A549 (cell line): ENCODE data around the gene HELT. TPM values are rescaled to one million over a fixed set of nuclear protein-coding genes. Genes with fewer than 3 reads are reported as not detected.
A peak's percentile ranks its signal among the peaks of the same experiment; 100 is the strongest.

Experiments used
- ATAC-seq, 2 experiments: fragments of 200-7000 bp in 1 of 2; fragments of >200 bp in 1 of 2; cut with Nextera tagmentation in 1 of 2; cut with Tn5 transposase in 1 of 2; 3 replicates each; pipeline versions ENCODE4 v1.8.0 to v1.9.1; 2018 to 2020; ENCODE audit warnings: mild to moderate bottlenecking in 1 of 2, moderate library complexity in 1 of 2
- CTCF ChIA-PET: fragments of 300-600 bp; sonication (Branson Sonifier 250); formaldehyde crosslinking; extraction: SDS; loops from one replicate; lab custom pipeline; 2021; ENCODE audit warnings: antibody characterized with exemption, inconsistent platforms; lab: Yijun Ruan, JAX
- POLR2A ChIA-PET: fragments of 350-600 bp; formaldehyde crosslinking; extraction: SDS; loops from one replicate; lab custom pipeline; 2021; ENCODE audit warnings: antibody characterized with exemption, inconsistent platforms; lab: Yijun Ruan, JAX
- DNase-seq, 2 experiments: peaks; one replicate each; pipeline versions ENCODE4 v3.0.0 to v3.0.0-alpha.2; 2011 to 2016; ENCODE audit warnings: low read depth in 1 of 2, low spot score in 1 of 2
- FAIRE-seq: peaks from 2 replicates; lab custom pipeline; 2011; peaks lifted over from hg19 to GRCh38; lab: Jason Lieb, UNC
- H3K27ac ChIP-seq, 2 experiments: fragments of >200 bp; sonication (Bioruptor Twin); formaldehyde crosslinking; 3 replicates each; pipeline ENCODE4 v1.5.1; 2016 to 2017
- H3K4me1 ChIP-seq: fragments of >200 bp; sonication (Bioruptor Twin); formaldehyde crosslinking; 3 replicates; pipeline ENCODE4 v1.6.1; 2016
- H3K4me2 ChIP-seq: fragments of >200 bp; sonication (Bioruptor Twin); formaldehyde crosslinking; 3 replicates; pipeline ENCODE4 v1.6.1; 2016
- H3K4me3 ChIP-seq: fragments of >200 bp; sonication (Bioruptor Twin); formaldehyde crosslinking; 3 replicates; pipeline ENCODE4 v1.5.1; 2016
- H3K9me3 ChIP-seq: fragments of >200 bp; sonication (Bioruptor Twin); formaldehyde crosslinking; 3 replicates; pipeline ENCODE4 v1.6.1; 2016
- CHD2 ChIP-seq: fragments of 150-350 bp; IDR thresholded peaks from 2 replicates; pipeline ENCODE4 v1.6.1; 2014; ENCODE audit warnings: low read length; ENCODE audit not compliant: partially characterized antibody
- ELK1 ChIP-seq: fragments of 150-350 bp; IDR thresholded peaks from 2 replicates; pipeline ENCODE4 v1.6.1; 2014; ENCODE audit warnings: low read depth, mild to moderate bottlenecking, low read length
- EP300 ChIP-seq, 2 experiments: fragments of >200 bp; sonication (Bioruptor Twin); formaldehyde crosslinking; IDR thresholded peaks; 2 replicates in 1 of 2; 3 replicates in 1 of 2; pipeline ENCODE4 v1.6.1; 2016 to 2017
- ESRRA ChIP-seq: fragments of 150-350 bp; IDR thresholded peaks from 2 replicates; pipeline ENCODE4 v1.6.1; 2014; ENCODE audit warnings: mild to moderate bottlenecking, low read length, borderline replicate concordance
- FOSL2 ChIP-seq, 2 experiments: fragments of 450-650 bp in 1 of 2; fragments of >200 bp in 1 of 2; sonication (Bioruptor Twin) in 1 of 2; formaldehyde crosslinking; IDR thresholded peaks; 2 replicates each; pipeline versions ENCODE4 v1.5.0 to v1.6.1; 2016 to 2020; ENCODE audit warnings: mild to moderate bottlenecking in 1 of 2, moderate library complexity in 1 of 2
- GATA3 ChIP-seq: IDR thresholded peaks from 2 replicates; pipeline ENCODE4 v1.6.1; 2012; ENCODE audit warnings: borderline replicate concordance
- HOXB13 ChIP-seq: fragments of 250-450 bp; sonication (Bioruptor Pico); IDR thresholded peaks from 2 replicates; pipeline ENCODE4 v1.5.0; 2020; ENCODE audit warnings: low read depth, mild to moderate bottlenecking, moderate library complexity
- MAFK ChIP-seq: fragments of 450-650 bp; IDR thresholded peaks from 2 replicates; pipeline ENCODE4 v1.6.1; 2014; ENCODE audit not compliant: partially characterized antibody
- MAX ChIP-seq: IDR thresholded peaks from 2 replicates; pipeline ENCODE4 v1.6.1; 2012
- NPAS2 ChIP-seq: fragments of 250-450 bp; sonication (Bioruptor Pico); IDR thresholded peaks from 2 replicates; pipeline ENCODE4 v1.8.0; 2022; ENCODE audit warnings: mild to moderate bottlenecking, moderate library complexity, borderline replicate concordance
- PHF8 ChIP-seq: fragments of 200-600 bp; sonication (generic); IDR thresholded peaks from 2 replicates; pipeline ENCODE4 v1.6.1; 2016; ENCODE audit warnings: low read depth, mild to moderate bottlenecking, antibody characterized with exemption, moderate library complexity, borderline replicate concordance
- POLR2AphosphoS2 ChIP-seq: conservative IDR thresholded peaks from 2 replicates; pipeline ENCODE4 v1.6.1; 2012; ENCODE audit warnings: low read length, improper control_type of control experiment, inconsistent platforms
- RARB ChIP-seq: fragments of 250-450 bp; sonication (Bioruptor Pico); IDR thresholded peaks from 2 replicates; pipeline ENCODE4 v1.8.0; 2021; ENCODE audit warnings: mild to moderate bottlenecking, moderate library complexity
- REST ChIP-seq: fragments of 200-600 bp; sonication (generic); IDR thresholded peaks from 2 replicates; pipeline ENCODE4 v1.6.1; 2016; ENCODE audit warnings: antibody characterized with exemption, mild to moderate bottlenecking, moderate library complexity
- RFX5 ChIP-seq: fragments of 450-650 bp; IDR thresholded peaks from 2 replicates; pipeline ENCODE4 v1.7.1; 2014; ENCODE audit warnings: antibody characterized with exemption, mild to moderate bottlenecking, moderate library complexity
- SREBF2 ChIP-seq: fragments of 450-650 bp; IDR thresholded peaks from 2 replicates; pipeline ENCODE4 v1.6.1; 2014; ENCODE audit warnings: mild to moderate bottlenecking, moderate library complexity
- TFCP2L1 ChIP-seq: fragments of 250-450 bp; sonication (Bioruptor Pico); IDR thresholded peaks from 2 replicates; pipeline ENCODE4 v1.5.0; 2021; ENCODE audit warnings: mild to moderate bottlenecking
- ZNF302 ChIP-seq: fragments of 250-450 bp; sonication (Bioruptor Pico); IDR thresholded peaks from 2 replicates; pipeline ENCODE4 v1.9.0; 2021; ENCODE audit warnings: inconsistent platforms, mild to moderate bottlenecking, moderate library complexity
- WGBS: methylation state at CpG from one replicate; pipeline ENCODE4 v1.1.6; 2017; ENCODE audit errors: missing lambda C conversion rate; 5-methylcytosine and 5-hydroxymethylcytosine counted together
- polyA minus RNA-seq: library from RNA; depleted of rRNA, polyadenylated mRNA; stranded (reverse); fragments of >200 nt; gene quantifications from 2 replicates; pipeline ENCODE4 v1.2.3, GENCODE V29; 2011; rRNA and poly(A)+ RNA removed
- polyA plus RNA-seq, 4 experiments: library from polyadenylated mRNA; depleted of rRNA in 3 of 4; stranded (reverse); fragments of >200 nt; fragmentation: RNase III in 1 of 4; extraction: RNeasy Plus Mini Kit Qiagen cat#74134 plus additional on column Dnase treatment in 1 of 4; gene quantifications; 2 replicates in 3 of 4; 3 replicates in 1 of 4; pipeline ENCODE4 v1.2.3, GENCODE V29; 2011 to 2017
- TF ChIP-seq, protein P1 (sequence below): fragments of >200 bp; sonication (Bioruptor Twin); formaldehyde crosslinking; IDR thresholded peaks from 2 replicates; pipeline ENCODE4 v1.6.1; 2016
- TF ChIP-seq, protein P2 (sequence below): IDR thresholded peaks from 2 replicates; pipeline ENCODE4 v1.6.1; 2012; ENCODE audit warnings: low read depth, borderline replicate concordance
- TF ChIP-seq, protein P3 (sequence below): IDR thresholded peaks from 2 replicates; pipeline ENCODE4 v1.6.1; 2012
- TF ChIP-seq, protein P4 (sequence below): fragments of 250-450 bp; sonication (Bioruptor Pico); IDR thresholded peaks from 2 replicates; pipeline ENCODE4 v1.5.0; 2020; ENCODE audit warnings: low read depth, mild to moderate bottlenecking, moderate library complexity

HELT gene, protein sequence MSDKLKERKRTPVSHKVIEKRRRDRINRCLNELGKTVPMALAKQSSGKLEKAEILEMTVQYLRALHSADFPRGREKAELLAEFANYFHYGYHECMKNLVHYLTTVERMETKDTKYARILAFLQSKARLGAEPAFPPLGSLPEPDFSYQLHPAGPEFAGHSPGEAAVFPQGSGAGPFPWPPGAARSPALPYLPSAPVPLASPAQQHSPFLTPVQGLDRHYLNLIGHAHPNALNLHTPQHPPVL
- polyA plus RNA-seq (2011; rRNA removed) (not detected in 2 replicates), polyA plus RNA-seq (2017; fragmentation: RNase III; extraction: RNeasy Plus Mini Kit Qiagen cat#74134 plus additional on column Dnase treatment) (not detected in 3 replicates), polyA minus RNA-seq (not detected in 2 replicates)
- polyA plus RNA-seq (2012; cell fraction: cytosol; rRNA removed): not detected in 2 replicates
- polyA plus RNA-seq (2012; cell fraction: nucleus; rRNA removed): not detected in 2 replicates

GRCh38 chr4:185017964-185018772, at the start of gene HELT:
Gene HELT (plus strand): TSS chr4:185018490. CDS start chr4:185018929, 439 bp downstream.
- 1% methylated on average over 49 of the region's 58 CpGs for WGBS
- Histone ChIP-seq H3K27ac (no peak within 1 kb of the TSS), H3K4me3 (0 out of 3 replicates have a peak within 1 kb of the TSS, but pooled peaks have one; percentile 17), H3K9me3 (no peaks in the 10 kb centered on the region), H3K4me2 (peak within 1 kb of the TSS; percentile 61), H3K4me1 (no peaks in the 10 kb centered on the region)
- no peak for DNase-seq
- FAIRE-seq: no peak
- ChIA-PET CTCF (interaction anchor here (0.9 kb wide), 1 partner anchor 13 kb away, joined by 4 read pairs; no protein-coding TSS in a partner anchor), POLR2A (interaction anchor here (0.6 kb wide), 1 partner anchor 18 kb away, joined by 3 read pairs; no protein-coding TSS in a partner anchor)
- ATAC-seq: no peak
- TF ChIP-seq RARB (no peak), NPAS2 (CRISPR knock-in tag) (no peak), MAX (no peak), FOSL2 (IDR thresholded peaks at IDR 0.05) (no peak), FOSL2 (CRISPR knock-in tag; IDR thresholded peaks at IDR 0.05) (no peak), EP300 (IDR thresholded peaks at IDR 0.05) (no peak), TFCP2L1 (CRISPR knock-in tag) (no peak), ESRRA (no peak)

GRCh38 chr4:184968784-184969201, 49.5 kb upstream of the HELT start:
- no peak for FAIRE-seq
- ChIA-PET POLR2A (no interaction called here), CTCF (no interaction called here)

DNA sequence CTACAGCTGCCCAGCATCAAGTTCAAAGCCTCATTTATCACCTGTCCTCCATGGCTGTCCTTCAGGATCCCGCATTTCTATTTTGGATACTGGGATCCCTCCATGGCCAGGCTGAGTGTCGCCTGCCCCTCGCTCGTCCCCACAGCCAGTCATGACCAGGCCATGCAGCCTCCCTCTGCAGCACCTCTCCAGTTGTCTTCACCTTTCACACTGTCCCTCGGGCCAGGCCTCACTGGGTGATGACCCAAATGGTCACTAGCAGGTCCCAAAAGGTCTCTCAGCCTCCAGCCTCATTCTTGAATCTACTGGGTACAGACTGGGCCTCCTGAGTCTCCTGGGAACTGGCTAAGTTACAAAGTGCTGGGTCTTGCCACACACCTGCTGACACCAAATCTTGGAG, 48.7 kb upstream of the HELT start:
- 65% methylated on average over 5 of the region's 5 CpGs for WGBS
- POLR2A ChIA-PET: no interaction called here
- TF ChIP-seq, protein P1, sequence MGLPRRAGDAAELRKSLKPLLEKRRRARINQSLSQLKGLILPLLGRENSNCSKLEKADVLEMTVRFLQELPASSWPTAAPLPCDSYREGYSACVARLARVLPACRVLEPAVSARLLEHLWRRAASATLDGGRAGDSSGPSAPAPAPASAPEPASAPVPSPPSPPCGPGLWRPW: no peak
- TF ChIP-seq MAFK (no peak), ELK1 (no peak), SREBF2 (no peak), PHF8 (no peak), REST (no peak), TFCP2L1 (CRISPR knock-in tag) (no peak)
- TF ChIP-seq, protein P2, sequence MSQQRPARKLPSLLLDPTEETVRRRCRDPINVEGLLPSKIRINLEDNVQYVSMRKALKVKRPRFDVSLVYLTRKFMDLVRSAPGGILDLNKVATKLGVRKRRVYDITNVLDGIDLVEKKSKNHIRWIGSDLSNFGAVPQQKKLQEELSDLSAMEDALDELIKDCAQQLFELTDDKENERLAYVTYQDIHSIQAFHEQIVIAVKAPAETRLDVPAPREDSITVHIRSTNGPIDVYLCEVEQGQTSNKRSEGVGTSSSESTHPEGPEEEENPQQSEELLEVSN: no peak

More at GRCh38 chr4:184968784-184969201, 49.5 kb upstream of the HELT start:
- H3K9me3 ChIP-seq: no peaks in the 10 kb centered on the region
- peak; percentile 39 to 50; a peak in 2 of 6 replicates for ATAC-seq
- H3K4me2 ChIP-seq: no peak overlapping the region
- TF ChIP-seq, protein P3, sequence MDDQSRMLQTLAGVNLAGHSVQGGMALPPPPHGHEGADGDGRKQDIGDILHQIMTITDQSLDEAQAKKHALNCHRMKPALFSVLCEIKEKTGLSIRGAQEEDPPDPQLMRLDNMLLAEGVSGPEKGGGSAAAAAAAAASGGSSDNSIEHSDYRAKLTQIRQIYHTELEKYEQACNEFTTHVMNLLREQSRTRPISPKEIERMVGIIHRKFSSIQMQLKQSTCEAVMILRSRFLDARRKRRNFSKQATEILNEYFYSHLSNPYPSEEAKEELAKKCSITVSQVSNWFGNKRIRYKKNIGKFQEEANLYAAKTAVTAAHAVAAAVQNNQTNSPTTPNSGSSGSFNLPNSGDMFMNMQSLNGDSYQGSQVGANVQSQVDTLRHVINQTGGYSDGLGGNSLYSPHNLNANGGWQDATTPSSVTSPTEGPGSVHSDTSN: no peak
- TF ChIP-seq, protein P4, sequence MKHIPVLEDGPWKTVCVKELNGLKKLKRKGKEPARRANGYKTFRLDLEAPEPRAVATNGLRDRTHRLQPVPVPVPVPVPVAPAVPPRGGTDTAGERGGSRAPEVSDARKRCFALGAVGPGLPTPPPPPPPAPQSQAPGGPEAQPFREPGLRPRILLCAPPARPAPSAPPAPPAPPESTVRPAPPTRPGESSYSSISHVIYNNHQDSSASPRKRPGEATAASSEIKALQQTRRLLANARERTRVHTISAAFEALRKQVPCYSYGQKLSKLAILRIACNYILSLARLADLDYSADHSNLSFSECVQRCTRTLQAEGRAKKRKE (CRISPR knock-in tag): no peak
- TF ChIP-seq, protein P1: no peak
- TF ChIP-seq POLR2AphosphoS2 (no peak), TFCP2L1 (CRISPR knock-in tag) (no peak), ZNF302 (CRISPR knock-in tag) (no peak), CHD2 (no peak), GATA3 (no peak), RFX5 (no peak), HOXB13 (no peak)
- no peaks in the 10 kb centered on the region for H3K4me1 ChIP-seq
- H3K4me3 ChIP-seq: no peak overlapping the region
- 40% methylated on average over 2 of the region's 5 CpGs for WGBS
- H3K27ac ChIP-seq: no peak overlapping the region
- no peak for DNase-seq

More for the DNA sequence above, 48.7 kb upstream of the HELT start:
- ATAC-seq: no peak
- CTCF ChIA-PET: interaction anchor here (1.5 kb wide), 1 partner anchor 13 kb away, joined by 3 read pairs; no protein-coding TSS in a partner anchor
- DNase-seq: no peak
- no peak overlapping the region for H3K4me2 ChIP-seq
- no peaks in the 10 kb centered on the region for H3K9me3 ChIP-seq
- H3K4me1 ChIP-seq: no peaks in the 10 kb centered on the region
- FAIRE-seq: no peak
- no peak overlapping the region for H3K27ac ChIP-seq
- H3K4me3 ChIP-seq: no peak overlapping the region
